Lung (tissue), 12 donors: Measurements from ENCODE around the gene HOXC11. TPM values are rescaled to one million over a fixed set of nuclear protein-coding genes. Genes with fewer than 3 reads are reported as not detected.

Source experiments
- ATAC-seq: fragments of 200-7000 bp; cut with Tn5 transposase; one replicate; pipeline ENCODE4 v1.9.1; 2020; ENCODE audit warnings: moderate number of reproducible peaks; ENCODE audit not compliant: insufficient read depth, low FRiP score
- DNase-seq, 3 donors: peaks; one replicate each; pipeline ENCODE4 v3.0.0-alpha.2; 2013 to 2017
- H3K27ac ChIP-seq, 2 donors: one replicate each; pipeline ENCODE4 v1.5.1; 2013; ENCODE audit warnings: mild to moderate bottlenecking in 2 of 2, moderate library complexity in 2 of 2, control low read depth in 1 of 2, inconsistent platforms in 1 of 2, low read depth in 1 of 2, low read length in 1 of 2
- H3K27me3 ChIP-seq, 3 donors: one replicate each; pipeline ENCODE4 v1.5.1; 2013; ENCODE audit warnings: low read length in 2 of 3; ENCODE audit not compliant: control insufficient read depth in 3 of 3, insufficient read depth in 3 of 3
- H3K36me3 ChIP-seq, 4 donors: one replicate each; pipeline ENCODE4 v1.5.1; 2013; ENCODE audit warnings: low read length in 4 of 4, mild to moderate bottlenecking in 1 of 4, moderate library complexity in 1 of 4; ENCODE audit not compliant: control insufficient read depth in 4 of 4, insufficient read depth in 4 of 4
- H3K4me1 ChIP-seq, 5 donors: one replicate each; pipeline ENCODE4 v1.5.1; 2013; ENCODE audit warnings: low read length in 5 of 5, mild to moderate bottlenecking in 2 of 5, moderate library complexity in 1 of 5; ENCODE audit not compliant: control insufficient read depth in 5 of 5, insufficient read depth in 5 of 5
- H3K4me3 ChIP-seq: one replicate; pipeline ENCODE4 v1.5.1; 2013; ENCODE audit warnings: mild to moderate bottlenecking, control low read depth, moderate library complexity
- H3K9ac ChIP-seq, 2 donors: one replicate each; pipeline ENCODE4 v1.5.1; 2013; ENCODE audit warnings: low read length in 2 of 2, control low read depth in 1 of 2; ENCODE audit not compliant: insufficient read depth in 1 of 2
- H3K9me3 ChIP-seq, 4 donors: one replicate each; pipeline ENCODE4 v1.5.1; 2013; ENCODE audit warnings: low read length in 3 of 4, mild to moderate bottlenecking in 1 of 4, moderate library complexity in 1 of 4; ENCODE audit not compliant: control insufficient read depth in 4 of 4, insufficient read depth in 3 of 4
- CTCF ChIP-seq: IDR thresholded peaks from 2 replicates; pipeline ENCODE4 v1.5.1; 2012; ENCODE audit warnings: mild to moderate bottlenecking; ENCODE audit errors: control extremely low read depth, extremely low read depth
- WGBS, 2 donors: extraction: QIAGEN DNeasy Blood & Tissue Kit; methylation state at CpG; one replicate each; pipeline ENCODE4 v1.1.7; 2013; 5-methylcytosine and 5-hydroxymethylcytosine counted together
- polyA plus RNA-seq, 2 donors: library from polyadenylated mRNA; stranded (reverse); fragments of 200-250 nt; gene quantifications; one replicate each; pipeline ENCODE4 v1.2.1, GENCODE V29; 2013
- total RNA-seq, 2 donors: library from RNA; depleted of rRNA in 1 of 2; stranded (reverse); fragments of >200 nt in 1 of 2; gene quantifications; one replicate each; pipeline ENCODE4 v1.2.1, GENCODE V29; 2014 to 2021
- donor health status: control.
- donor health status: control.
- donor health status: Bipolar disorder and iron deficiency.
- donor health status: healthy.
- donor health status: DM: yes; HTN: yes; CAD: no.

The HOXC11 gene
- total and polyA plus RNA-seq, 4 donors, result not detected

- DNase-seq, result no peak
- ATAC-seq, result no peak
- Histone ChIP-seq H3K9ac (no peak overlapping the region), H3K4me3 (no peak overlapping the region), H3K27ac (no peak overlapping the region), H3K9me3 (peaks cover 0 to 21% (median 0%) of the 10 kb centered on the region in 4 donors), H3K36me3 (no peaks in the 10 kb centered on the region), H3K4me1 (peaks cover 0 to 13% (median 4%) of the 10 kb centered on the region in 5 donors), H3K27me3 (peaks cover 30 to 99% (median 87%) of the 10 kb centered on the region in 3 donors)
- TF ChIP-seq CTCF, result no peak
- 9 to 16% methylated on average over 15 of the region's 15 CpGs for WGBS, 2 donors
Measured at GRCh38 chr12:53978477-53979356, 5.8 kb downstream of the HOXC11 start.

- H3K36me3 ChIP-seq, result no peaks in the 10 kb centered on the region
- H3K4me3 ChIP-seq, result no peak overlapping the region
- no peak for ATAC-seq
- no peak overlapping the region for H3K9ac ChIP-seq
- peaks cover 0 to 9% (median 8%) of the 10 kb centered on the region in 5 donors for H3K4me1 ChIP-seq
- DNase-seq, result no peak
- peaks cover 0 to 25% (median 0%) of the 10 kb centered on the region in 4 donors for H3K9me3 ChIP-seq
- no peak for TF ChIP-seq CTCF
- peaks cover 25 to 99% (median 94%) of the 10 kb centered on the region in 3 donors for H3K27me3 ChIP-seq
- no peak overlapping the region for H3K27ac ChIP-seq
- 16 to 33% methylated on average over 7 of the region's 7 CpGs for WGBS, 2 donors
Measured at GRCh38 chr12:53980104-53980801, 7.3 kb downstream of the HOXC11 start.

DNA sequence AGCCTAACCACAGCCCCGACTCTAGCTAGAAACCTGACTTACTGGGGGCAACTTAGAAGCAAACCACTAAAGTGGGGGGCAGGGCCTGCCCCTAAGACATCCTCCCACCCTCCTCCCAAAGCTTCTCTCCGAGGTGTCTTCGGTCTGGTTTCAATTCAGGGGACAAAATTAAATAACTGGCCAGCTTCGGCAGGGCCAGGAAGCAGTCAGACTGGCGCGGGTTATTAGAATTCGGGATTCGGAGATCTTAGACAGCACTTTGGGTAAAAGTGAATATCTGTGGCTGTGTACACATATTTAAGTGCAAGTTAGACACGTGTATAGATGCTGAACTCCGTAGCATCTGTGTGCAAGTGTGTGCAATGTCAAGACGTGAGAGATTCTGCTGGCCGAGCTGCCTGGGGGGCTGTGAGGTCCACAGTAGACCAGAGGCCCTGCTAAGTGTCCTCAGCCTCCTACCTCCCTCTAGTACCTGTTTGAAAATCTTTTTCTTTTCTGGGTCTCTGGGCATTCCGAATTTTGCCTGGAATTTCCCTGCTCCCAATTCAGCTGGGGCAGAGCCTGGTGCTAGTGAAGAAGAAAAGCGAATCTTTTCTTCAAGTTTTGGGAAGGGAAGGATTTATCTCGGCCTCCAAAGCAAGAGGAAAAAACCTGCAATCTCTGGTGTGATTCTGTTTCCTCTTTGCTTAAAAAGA, 8.0 kb downstream of the HOXC11 start:
- 23 to 30% methylated on average over 15 of the region's 15 CpGs for WGBS, 2 donors
- no peaks in the 10 kb centered on the region for H3K36me3 ChIP-seq
- peaks cover 0 to 27% (median 0%) of the 10 kb centered on the region in 4 donors for H3K9me3 ChIP-seq
- H3K4me1 ChIP-seq, result peaks cover 0 to 15% (median 12%) of the 10 kb centered on the region in 5 donors
- DNase-seq, result no peak
- no peak overlapping the region for H3K9ac ChIP-seq
- H3K27ac ChIP-seq, result no peak overlapping the region
- peaks cover 32 to 99% (median 91%) of the 10 kb centered on the region in 3 donors for H3K27me3 ChIP-seq
- H3K4me3 ChIP-seq, result no peak overlapping the region
- ATAC-seq, result no peak
- TF ChIP-seq CTCF, result no peak
